ENCODE results near the gene EED. TPM values are rescaled to one million over a fixed set of nuclear protein-coding genes. Genes with fewer than 3 reads are reported as not detected.

Gene EED
- total and polyA plus RNA-seq, 9 of the 15 experiments (the other 6 are each of a cell fraction or from before 2014, with no cell fraction given), result 33.0 to 110 (median 55.1) TPM

GRCh38 chr11:86302092-86302793 is 57.7 kb downstream of the EED start, which contains the start of gene HIKESHI (continued):
- TF ChIP-seq, protein P1, sequence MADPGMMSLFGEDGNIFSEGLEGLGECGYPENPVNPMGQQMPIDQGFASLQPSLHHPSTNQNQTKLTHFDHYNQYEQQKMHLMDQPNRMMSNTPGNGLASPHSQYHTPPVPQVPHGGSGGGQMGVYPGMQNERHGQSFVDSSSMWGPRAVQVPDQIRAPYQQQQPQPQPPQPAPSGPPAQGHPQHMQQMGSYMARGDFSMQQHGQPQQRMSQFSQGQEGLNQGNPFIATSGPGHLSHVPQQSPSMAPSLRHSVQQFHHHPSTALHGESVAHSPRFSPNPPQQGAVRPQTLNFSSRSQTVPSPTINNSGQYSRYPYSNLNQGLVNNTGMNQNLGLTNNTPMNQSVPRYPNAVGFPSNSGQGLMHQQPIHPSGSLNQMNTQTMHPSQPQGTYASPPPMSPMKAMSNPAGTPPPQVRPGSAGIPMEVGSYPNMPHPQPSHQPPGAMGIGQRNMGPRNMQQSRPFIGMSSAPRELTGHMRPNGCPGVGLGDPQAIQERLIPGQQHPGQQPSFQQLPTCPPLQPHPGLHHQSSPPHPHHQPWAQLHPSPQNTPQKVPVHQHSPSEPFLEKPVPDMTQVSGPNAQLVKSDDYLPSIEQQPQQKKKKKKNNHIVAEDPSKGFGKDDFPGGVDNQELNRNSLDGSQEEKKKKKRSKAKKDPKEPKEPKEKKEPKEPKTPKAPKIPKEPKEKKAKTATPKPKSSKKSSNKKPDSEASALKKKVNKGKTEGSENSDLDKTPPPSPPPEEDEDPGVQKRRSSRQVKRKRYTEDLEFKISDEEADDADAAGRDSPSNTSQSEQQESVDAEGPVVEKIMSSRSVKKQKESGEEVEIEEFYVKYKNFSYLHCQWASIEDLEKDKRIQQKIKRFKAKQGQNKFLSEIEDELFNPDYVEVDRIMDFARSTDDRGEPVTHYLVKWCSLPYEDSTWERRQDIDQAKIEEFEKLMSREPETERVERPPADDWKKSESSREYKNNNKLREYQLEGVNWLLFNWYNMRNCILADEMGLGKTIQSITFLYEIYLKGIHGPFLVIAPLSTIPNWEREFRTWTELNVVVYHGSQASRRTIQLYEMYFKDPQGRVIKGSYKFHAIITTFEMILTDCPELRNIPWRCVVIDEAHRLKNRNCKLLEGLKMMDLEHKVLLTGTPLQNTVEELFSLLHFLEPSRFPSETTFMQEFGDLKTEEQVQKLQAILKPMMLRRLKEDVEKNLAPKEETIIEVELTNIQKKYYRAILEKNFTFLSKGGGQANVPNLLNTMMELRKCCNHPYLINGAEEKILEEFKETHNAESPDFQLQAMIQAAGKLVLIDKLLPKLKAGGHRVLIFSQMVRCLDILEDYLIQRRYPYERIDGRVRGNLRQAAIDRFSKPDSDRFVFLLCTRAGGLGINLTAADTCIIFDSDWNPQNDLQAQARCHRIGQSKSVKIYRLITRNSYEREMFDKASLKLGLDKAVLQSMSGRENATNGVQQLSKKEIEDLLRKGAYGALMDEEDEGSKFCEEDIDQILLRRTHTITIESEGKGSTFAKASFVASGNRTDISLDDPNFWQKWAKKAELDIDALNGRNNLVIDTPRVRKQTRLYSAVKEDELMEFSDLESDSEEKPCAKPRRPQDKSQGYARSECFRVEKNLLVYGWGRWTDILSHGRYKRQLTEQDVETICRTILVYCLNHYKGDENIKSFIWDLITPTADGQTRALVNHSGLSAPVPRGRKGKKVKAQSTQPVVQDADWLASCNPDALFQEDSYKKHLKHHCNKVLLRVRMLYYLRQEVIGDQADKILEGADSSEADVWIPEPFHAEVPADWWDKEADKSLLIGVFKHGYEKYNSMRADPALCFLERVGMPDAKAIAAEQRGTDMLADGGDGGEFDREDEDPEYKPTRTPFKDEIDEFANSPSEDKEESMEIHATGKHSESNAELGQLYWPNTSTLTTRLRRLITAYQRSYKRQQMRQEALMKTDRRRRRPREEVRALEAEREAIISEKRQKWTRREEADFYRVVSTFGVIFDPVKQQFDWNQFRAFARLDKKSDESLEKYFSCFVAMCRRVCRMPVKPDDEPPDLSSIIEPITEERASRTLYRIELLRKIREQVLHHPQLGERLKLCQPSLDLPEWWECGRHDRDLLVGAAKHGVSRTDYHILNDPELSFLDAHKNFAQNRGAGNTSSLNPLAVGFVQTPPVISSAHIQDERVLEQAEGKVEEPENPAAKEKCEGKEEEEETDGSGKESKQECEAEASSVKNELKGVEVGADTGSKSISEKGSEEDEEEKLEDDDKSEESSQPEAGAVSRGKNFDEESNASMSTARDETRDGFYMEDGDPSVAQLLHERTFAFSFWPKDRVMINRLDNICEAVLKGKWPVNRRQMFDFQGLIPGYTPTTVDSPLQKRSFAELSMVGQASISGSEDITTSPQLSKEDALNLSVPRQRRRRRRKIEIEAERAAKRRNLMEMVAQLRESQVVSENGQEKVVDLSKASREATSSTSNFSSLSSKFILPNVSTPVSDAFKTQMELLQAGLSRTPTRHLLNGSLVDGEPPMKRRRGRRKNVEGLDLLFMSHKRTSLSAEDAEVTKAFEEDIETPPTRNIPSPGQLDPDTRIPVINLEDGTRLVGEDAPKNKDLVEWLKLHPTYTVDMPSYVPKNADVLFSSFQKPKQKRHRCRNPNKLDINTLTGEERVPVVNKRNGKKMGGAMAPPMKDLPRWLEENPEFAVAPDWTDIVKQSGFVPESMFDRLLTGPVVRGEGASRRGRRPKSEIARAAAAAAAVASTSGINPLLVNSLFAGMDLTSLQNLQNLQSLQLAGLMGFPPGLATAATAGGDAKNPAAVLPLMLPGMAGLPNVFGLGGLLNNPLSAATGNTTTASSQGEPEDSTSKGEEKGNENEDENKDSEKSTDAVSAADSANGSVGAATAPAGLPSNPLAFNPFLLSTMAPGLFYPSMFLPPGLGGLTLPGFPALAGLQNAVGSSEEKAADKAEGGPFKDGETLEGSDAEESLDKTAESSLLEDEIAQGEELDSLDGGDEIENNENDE (IDR thresholded peaks at IDR 0.05; ENCODE audit: low read depth, low read length), result no peak
- TF ChIP-seq CBFA2T3 (IDR thresholded peaks at IDR 0.05), result no peak
- TF ChIP-seq USF1 (CRISPR knock-in tag; IDR thresholded peaks at IDR 0.05), result no peak
- TF ChIP-seq HDAC8 (tag; IDR thresholded peaks at IDR 0.05), result peak; percentile 79
- TF ChIP-seq HSF4 (CRISPR knock-in tag; IDR thresholded peaks at IDR 0.05; ENCODE audit: borderline replicate concordance), result no peak
- no peak for TF ChIP-seq RNF219 (CRISPR knock-in tag; IDR thresholded peaks at IDR 0.05)
- no peak for TF ChIP-seq FOXA1 (IDR thresholded peaks at IDR 0.05; ENCODE audit: borderline replicate concordance)
- TF ChIP-seq, protein P2, sequence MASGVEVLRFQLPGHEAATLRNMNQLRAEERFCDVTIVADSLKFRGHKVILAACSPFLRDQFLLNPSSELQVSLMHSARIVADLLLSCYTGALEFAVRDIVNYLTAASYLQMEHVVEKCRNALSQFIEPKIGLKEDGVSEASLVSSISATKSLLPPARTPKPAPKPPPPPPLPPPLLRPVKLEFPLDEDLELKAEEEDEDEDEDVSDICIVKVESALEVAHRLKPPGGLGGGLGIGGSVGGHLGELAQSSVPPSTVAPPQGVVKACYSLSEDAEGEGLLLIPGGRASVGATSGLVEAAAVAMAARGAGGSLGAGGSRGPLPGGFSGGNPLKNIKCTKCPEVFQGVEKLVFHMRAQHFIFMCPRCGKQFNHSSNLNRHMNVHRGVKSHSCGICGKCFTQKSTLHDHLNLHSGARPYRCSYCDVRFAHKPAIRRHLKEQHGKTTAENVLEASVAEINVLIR (CRISPR knock-in tag; IDR thresholded peaks at IDR 0.05), result no peak
- TF ChIP-seq TCF7L2 (IDR thresholded peaks at IDR 0.05; ENCODE audit: low read depth, low read length), result no peak
- 0 out of 2 replicates have a peak, but pooled peaks have one; percentile 54 for TF ChIP-seq TRIM28 (IDR thresholded peaks at IDR 0.05)
- no peak for TF ChIP-seq PHF21A (IDR thresholded peaks at IDR 0.05; ENCODE audit: borderline replicate concordance, low read depth)
